HG03378 (cell line): ENCODE measurements around the gene MVK.

Experiments
- ATAC-seq: cut with Tn5 transposase; IDR thresholded peaks from one replicate; pipeline ENCODE4 v1.9.1; 2021; ENCODE audit warnings: mild to moderate bottlenecking, moderate library complexity; ENCODE audit not compliant: unreplicated experiment

Gene MVK

DNA sequence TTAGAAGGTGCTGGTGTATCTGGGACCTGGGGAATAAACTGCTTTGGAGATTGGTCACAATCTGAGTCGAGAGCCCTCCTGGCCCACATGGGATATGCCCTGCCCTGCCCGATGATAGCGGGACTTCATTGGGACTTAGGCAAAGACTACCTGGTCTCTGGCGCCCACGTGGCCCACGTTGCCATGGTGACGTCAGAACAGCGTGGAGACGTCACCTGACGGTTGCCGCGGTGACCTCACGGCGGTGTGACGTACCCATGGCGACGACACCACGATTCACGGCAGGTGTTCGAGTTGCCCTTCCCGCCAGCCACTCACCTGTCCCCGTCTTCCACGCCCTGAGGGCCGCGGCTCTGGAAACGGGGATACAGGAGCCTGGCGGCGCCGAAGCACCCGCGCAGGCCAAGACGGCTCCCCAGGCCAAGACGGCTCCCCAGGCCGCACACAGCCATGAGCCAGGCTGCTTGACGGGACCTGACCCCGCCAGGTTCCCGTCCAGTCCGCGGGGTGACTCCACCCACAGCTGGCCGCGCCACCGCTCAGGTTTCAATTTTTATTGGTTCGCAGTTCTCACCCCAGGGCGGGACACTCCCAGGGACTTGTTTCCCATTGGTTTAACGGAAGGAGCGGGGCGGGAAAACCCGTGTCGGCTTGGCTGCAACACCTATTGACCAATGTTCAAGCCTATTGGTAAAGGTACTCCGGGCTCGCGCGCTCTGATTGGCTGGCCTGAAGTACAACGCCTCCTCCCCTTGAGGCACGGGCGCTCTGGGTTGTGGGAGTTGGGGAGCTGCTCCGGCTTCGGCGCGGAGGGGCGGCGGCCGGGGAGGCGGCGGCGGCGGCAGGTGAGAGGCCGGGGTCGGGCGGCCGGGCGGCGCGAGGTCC lies at the start of gene MVK, which contains the start of gene MMAB:
Gene MVK (plus strand): TSS at position 766 of the 885 bp plus-strand sequence. CDS start 1,029 bp downstream, outside the sequence.
Gene MMAB (minus strand): TSS at position 476 of the 885 bp plus-strand sequence. CDS start 24 bp downstream, at position 452.
- ATAC-seq = peak; percentile 95

DNA sequence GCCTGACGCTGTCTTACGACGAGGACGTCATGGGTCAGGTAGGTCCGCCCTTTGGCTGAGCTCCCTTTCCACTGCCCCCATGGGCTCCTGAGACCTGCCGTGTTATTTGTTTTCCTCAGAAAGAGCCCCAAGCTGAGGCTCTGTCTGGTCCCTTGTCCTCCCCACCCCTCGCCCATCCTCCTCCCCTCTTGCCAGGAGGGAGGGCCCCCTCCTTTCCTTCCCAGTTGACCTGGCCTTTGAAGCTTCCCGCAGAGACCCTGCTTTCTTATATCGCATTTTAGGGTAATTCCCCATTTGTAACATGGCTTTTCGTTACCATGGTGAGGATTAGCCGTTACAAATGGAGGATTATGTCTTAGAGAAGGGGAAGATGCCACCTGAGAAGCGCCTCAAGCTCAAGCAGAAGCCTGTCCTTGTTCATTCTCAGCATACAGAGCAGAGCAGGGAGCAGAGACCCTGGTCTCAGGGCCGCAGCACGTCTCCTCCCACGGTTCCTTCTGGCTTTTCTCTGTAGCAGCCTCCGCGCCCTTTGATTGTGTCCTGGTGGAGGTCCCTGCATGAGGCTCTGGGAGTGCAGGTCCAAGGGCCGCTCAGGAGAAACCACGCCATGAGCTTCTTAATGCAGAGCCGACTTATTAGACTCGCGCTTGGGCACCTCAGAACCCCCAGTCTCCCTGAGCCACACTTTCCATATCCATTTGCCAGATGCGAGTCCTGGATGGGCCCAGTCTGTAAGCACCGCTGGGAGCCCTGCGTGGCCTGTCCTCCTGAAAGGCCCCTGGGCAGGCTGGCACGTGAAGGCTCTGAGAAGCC lies 48.9 kb upstream of the MVK start:
- ATAC-seq = no peak

DNA sequence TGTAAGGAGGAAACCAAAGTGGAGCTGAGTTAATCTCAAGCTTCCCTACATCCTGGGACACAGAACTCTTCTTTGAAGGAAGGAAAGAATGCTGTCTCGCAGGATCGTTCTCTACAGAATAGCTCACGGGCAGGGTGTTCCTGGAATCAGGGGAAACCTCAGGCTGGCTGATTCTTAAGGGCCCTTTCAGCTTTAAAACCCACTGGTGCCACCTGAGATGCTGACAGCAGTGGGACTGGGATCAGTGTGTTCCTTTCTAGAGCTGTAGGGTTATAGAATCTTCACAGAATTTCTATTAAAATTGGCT lies 48.4 kb upstream of the MVK start:
- no peak for ATAC-seq

DNA sequence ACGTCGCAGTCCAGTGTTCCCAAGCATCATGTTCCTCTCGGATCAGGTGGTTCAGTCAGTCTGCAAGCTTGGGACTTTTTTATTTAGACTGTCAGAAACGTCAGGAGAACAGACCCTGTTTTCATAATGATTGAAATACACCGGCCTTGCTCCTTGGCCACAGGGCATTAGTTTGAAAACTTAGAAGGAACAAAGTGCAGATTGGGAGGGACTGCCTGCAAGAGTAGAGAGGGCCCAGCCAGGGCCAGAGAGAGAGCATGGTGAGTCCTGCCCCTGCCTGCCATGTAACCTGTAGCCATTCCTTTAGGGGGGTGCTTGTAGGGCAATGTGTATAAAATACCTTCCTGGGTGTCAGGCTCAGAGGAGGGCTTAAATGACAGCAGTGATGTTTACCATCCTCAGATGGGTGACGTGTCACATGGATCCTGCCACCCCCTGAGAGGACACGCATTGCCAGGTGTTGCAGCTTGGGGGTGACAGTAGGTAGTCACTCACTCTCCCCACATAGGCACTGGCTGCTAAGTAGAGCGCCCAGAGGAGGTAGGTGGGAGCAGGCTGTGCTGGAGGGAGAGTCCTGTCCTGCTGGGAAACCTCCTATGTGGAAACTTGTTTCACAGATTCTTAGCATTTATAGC lies 46.0 kb upstream of the MVK start:
- no peak for ATAC-seq

DNA sequence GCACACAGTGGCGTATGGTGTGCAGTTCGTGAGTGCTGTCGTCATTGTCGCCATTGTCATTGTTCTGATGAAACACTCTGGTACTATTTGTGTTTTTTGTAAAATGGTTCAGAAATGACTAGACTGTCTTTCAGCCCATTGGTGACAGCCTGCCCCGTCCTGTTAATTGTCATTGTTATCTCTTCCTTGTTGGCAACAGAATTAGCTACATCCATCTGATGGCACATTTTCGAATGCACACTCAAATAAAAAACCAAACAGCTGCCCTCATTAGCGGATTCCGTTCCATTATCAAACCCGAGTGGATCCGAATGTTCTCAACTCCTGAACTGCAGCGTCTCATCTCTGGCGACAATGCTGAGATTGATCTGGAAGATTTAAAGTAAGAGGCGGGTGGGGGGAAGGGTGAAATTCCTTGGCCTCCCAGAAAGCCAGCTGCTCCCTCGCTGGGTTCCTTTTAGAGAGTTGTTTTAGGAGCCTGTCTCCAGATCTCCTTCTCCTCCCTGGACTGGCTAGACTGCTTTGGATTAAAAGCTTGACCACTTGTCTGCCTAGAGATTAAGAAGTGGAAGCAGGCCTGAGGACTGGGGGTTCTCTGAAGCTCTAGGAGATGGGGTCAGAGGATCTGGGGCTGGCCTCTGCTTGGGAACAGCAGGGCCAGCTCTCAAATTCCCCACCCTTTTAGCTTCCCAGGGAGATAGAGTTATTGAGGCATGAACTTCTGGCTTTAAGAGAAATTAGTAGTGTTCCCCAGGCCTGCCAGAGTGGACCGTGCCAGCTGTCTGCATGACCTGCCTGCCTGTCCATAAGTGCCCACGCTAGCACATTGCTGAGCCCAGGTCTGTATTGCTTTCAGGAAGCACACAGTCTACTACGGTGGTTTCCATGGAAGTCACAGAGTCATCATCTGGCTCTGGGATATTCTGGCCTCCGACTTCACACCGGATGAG lies 43.6 kb upstream of the MVK start:
- ATAC-seq = no peak

DNA sequence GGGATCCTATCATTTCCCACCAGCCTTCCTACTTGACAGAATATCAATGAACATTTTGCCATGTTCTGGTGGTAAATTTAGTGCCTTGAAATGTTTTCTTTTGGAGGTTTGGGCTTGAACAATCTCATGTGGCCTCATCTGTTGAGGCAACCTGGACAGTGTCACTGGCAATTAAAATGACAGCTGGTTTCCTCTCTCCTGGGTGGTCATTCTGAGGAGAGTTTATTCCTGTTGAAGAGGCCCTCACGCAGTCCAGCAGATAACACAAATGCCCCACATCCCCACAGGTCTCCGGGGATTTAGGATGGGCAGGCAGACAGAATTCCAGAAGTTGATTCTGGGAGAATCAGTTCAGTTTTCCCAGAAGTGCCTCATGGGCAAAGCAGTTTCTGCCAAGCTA lies 42.2 kb upstream of the MVK start:
- ATAC-seq = no peak

DNA sequence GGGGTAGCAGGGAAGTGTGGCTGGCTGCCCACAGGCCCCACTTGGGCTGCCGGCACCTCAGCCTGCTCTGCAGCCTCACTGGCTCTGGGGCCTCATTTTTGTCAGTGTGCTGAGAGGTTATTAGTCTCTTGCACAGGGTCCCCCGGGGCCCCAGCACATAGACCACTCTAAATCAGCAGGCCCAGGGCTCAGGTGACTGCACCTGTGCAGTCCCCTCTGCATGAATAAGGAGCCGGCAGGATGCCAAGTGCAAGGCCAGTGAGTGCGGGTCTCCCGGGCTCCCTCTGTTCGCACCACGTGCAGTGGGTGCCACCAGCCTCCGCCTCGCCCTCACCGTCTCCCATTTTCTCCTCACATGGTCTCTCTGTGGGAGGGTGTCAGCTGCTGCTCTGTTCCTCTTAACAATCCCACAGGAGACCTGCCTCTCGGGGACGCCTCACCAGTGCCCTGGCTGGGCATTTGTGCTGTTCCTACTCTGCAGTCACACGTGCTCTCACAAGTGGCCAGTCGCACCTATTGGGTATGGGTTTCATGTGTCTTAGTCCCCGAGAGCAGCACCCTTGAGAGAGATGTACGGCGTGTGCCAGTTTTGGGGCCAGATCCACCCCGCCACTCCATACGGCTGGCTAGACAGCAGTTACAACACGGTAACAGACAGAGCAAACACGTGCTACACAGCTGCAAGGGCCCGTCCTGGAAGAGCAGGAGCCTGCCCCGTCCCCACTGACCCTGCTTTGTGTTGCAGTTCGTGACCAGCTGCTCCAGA lies 40.7 kb upstream of the MVK start:
- ATAC-seq = no peak

DNA sequence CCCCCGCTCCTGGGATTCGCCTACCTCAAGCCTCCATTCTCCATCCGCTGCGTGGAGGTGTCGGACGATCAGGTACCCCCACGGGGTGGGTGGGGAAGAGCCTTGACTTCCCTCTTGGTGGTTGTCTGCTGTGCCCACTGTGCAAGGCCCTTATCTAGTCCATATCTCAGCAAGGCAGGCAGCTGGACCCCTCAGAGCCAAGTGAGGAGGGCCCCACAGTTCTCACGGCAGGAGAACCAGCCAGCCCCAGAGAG lies 40.2 kb upstream of the MVK start:
- ATAC-seq = no peak

DNA sequence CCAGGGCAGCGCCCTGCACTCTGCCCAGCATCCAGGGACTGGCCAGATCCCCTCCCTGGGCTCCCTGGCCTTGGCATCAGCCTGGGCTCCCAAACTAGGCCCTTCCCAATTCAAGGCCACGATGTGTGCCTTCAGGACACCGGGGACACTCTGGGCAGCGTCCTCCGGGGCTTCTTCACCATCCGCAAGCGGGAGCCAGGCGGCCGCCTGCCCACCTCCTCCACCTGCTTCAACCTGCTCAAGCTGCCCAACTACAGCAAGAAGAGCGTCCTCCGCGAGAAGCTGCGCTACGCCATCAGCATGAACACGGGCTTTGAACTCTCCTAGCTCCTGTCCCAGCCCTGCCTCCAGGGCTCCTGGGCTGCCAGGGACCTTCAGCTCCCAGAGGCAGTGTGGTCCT lies 39.1 kb upstream of the MVK start:
- ATAC-seq = no peak

DNA sequence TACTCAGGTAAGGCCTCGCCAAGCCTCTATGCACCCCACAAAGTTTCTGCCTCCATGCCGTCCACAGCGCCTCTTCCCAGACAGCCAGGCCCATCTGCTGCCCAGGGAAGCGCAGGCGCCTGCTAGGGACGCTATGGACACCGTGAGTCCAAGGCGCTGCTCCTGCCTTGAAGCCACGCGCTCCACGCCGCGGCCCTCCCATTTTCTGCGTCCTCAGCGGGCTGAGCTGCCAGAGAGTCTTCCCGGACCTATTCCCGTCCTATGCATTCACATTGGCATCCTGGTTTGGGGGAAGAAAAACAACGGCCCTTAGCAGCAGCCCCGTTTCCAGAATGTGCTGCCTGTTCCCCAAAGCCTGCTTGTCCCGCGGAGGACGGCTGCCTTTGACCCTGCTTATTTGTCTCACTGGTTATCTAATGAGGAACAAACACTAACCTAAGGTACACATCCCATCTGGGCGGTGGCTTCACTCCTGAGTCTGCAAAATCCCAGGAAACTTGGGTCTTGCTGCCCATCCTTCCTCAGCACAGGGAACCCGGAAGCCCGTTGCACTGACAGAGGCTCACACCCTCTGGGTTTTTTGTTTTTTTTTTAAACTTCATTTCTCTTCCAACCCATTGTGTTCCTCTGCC lies 38.2 kb upstream of the MVK start:
- no peak for ATAC-seq

DNA sequence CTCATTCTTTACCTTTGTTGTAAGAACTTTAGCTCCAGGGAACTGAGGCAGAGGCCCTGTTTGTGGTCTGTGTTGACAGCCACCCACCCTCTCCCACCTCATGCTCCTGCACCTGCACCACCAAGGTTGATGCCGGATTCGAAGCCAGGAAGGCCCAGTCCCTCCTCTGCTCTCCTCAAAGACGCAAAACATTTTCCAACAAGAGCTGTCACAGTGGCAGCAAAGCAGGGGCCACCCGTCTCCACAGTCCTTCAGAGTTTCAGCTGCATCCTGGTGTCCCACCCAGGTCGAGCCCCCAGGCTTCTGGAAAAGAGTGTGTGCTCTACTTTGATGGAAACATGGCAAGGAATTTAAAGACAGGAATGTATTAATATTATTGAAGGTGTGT lies 37.7 kb upstream of the MVK start:
- ATAC-seq = no peak

DNA sequence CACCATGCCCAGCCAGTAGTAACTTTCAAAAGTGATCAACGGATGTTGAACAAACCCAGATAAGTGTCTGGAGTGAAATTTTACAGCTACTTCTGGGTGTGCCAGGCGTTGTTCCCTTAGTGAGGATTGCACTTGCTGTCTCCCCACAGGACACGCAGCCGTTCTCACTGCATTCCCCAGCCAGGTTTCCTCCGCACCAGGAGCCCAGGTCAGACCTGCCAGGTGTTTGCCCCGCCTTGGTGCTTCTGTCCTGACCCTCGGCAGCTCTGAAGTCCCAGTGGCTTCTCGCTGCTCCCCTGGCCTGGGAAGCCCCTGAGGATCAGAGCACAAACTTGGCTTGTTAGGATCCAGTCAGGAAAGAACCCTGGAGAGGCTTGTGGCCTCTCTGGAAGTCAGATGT lies 36.5 kb upstream of the MVK start:
- ATAC-seq = no peak

DNA sequence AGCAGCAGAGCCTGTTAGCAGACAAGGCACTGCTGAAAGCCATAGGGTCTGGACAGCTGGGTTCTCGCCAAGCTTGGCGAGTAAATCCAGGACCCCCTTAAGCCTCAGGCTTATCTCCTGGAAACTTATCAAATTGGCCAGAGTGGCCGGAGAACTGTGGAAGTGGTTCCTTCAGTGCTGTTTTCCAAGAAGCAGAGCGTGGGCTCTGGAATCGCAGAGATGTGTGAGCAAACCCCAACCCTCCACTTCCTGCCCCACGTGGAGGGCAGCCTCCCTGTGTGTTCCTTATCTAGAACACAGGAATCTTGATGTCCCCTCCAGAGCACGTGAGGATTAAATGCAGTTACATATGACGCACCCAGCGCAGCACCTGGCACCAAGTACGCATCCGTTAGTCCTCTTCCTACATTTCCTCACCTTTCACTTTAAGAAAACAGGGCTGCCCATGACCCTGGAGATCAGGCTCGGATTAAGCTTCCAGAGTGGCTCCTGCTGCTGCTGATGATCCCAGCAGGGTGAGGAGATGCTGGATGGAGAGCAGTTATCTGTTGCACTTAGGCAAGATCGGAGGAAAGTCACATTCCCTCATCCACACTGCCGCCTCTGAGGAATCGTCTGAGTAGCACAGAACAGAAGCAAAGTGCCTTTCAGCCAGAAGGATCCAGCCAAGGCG lies 35.3 kb upstream of the MVK start:
- ATAC-seq = no peak

DNA sequence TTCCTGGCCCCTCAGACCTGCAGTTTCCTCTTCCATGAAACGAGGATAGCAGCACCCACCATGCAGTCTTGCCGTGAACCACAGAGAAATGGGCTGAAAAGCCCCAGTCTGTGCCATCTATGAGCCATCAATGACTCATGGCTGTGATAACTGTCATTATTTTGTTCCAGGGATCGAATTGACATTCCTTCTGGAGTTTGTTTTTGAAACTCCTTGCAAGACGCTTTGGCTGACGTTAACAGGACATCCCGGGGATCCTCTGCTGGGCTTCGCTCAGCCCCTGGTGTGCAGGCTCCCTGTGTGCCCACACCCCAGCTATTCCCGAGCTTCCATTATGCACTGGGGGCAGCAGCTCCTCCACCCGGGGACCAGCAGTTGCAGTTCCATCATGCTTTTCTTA lies 34.1 kb upstream of the MVK start:
- ATAC-seq = no peak

DNA sequence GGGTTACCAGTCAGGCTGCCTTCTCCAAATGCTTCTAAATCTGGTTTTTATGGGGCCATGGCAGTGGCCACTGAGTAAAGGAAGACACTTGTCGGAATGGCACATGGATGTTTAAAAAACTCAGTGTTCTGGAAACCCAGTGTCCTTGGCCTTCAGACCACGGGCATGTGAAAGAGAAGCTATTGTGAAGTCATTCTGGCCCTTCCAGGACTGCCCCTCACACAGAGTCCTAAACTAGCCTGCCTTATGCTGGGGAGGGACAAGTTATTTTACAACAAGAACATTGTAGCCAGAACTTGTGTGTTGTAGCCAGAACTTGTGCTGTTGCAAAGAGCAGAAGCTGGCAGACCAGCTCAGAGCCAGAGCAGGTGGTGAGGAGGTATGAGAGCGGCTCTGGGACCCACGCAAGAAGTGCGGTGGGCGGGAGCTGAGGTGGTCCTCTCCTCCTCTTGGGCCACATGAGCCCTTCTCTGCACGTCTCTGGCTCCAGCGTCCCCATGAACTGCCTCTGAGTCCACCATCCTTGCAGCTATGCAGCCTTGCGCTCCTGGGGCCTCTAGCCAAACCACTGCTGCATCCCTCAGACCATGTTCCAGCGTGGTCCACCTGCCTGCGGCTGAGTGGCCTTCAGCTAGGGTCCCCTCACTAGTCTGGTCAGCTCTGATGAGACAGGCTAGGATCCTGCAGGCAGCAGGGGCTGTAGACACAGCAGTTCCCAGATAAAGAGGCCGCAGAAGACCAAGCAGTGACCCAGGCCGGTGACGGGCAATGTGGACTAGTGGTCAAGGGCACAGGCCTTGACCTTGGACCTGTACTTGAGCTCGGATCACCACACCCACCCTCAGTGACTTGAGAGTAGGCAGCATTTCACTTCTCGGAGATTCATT lies 32.8 kb upstream of the MVK start:
- no peak for ATAC-seq

DNA sequence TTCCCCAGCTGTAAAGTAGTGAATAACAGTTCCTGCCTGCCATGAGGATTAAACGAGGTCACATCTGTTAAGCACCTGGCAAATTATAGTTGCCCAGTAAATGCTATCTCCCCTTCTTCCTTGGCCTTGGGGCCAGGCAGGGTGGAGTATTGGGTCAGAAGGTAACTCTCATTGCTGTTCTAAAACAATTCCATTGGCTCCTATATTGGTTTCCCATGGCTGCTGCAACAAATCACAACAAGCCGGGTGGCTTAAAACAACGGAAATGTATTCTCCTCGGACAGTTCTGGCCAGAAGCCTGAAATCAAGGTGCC lies 32.2 kb upstream of the MVK start:
- ATAC-seq = no peak

DNA sequence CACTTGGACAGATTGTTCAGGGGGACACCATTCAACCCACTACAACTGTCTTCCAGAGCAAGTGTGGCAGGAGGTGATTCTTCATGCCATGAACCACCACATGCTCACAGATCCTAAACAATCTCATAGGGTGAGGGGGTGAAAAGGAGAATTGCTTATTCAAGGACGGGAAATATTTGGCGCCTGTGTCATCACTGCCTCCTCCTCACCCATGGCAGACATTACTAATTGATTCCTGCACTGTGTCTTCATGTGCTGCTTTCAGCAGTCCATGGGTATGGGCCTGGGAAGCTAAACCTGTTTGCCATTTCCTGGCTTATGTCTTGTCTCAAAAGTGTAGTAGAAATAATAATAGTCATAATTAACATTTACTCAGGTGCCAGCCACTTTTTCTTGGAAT lies 31.6 kb upstream of the MVK start:
- no peak for ATAC-seq

DNA sequence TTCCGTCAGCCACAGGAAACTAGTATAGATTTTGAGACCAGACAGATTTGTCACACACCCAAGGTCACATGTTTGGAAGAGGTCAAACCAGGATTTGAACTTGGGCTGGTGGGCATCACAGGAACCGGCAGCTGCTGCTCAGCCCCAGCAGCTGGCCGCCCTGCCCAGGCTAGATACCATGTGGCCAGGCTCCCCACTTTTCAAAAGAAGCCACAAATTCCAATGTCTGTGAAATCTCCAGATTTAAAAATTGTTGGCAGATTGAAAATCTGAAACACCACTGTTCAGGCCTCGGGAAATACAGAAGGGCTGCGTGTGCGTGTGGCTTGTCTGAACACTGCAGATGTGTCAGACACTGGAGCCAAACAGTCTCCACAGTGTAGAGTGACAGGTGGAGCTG lies 30.7 kb upstream of the MVK start:
- ATAC-seq = no peak
